SK-N-SH (cell line): Measurements from ENCODE around the gene CAPN9. TPM values are rescaled to one million over a fixed set of nuclear protein-coding genes. Genes with fewer than 3 reads are reported as not detected.

Experiments used
- CTCF ChIA-PET: fragments of 300-600, 350-600 bp; formaldehyde crosslinking; extraction: SDS; loops from one replicate; lab custom pipeline; 2021; lab: Yijun Ruan, JAX
- POLR2A ChIA-PET: fragments of 350-600 bp; sonication (Branson Sonifier 250); formaldehyde crosslinking; extraction: SDS; loops from one replicate; lab custom pipeline; 2020; ENCODE audit warnings: antibody characterized with exemption, inconsistent platforms; lab: Yijun Ruan, JAX
- DNase-seq: peaks from one replicate; pipeline ENCODE4 v3.0.0; 2012
- H2AFZ ChIP-seq: fragments of 200-600 bp; sonication (generic); 2 replicates; pipeline ENCODE4 v1.8.1; 2016; ENCODE audit warnings: antibody characterized with exemption, mild to moderate bottlenecking, low read depth
- H3F3A ChIP-seq: fragments of 200-600 bp; sonication (generic); replicated peaks from 2 replicates; pipeline ENCODE3; 2016; ENCODE audit warnings: antibody characterized with exemption, mild to moderate bottlenecking; ENCODE audit not compliant: insufficient read depth
- H3K27ac ChIP-seq, 2 experiments: fragments of 200-500 bp in 1 of 2; fragments of 200-600 bp in 1 of 2; sonication (Bioruptor generic) in 1 of 2; sonication (generic), shearing (Covaris generic) in 1 of 2; 2 replicates each; pipeline versions ENCODE4 v1.5.1 to v1.6.1; 2014 to 2016; ENCODE audit warnings: low read depth in 2 of 2, inconsistent platforms in 1 of 2, low read length in 1 of 2, mild to moderate bottlenecking in 1 of 2, mixed read lengths in 1 of 2
- H3K27me3 ChIP-seq: fragments of 200-600 bp; sonication (generic), shearing (Covaris generic); 2 replicates; pipeline ENCODE4 v1.6.1; 2016; ENCODE audit warnings: mixed run types; ENCODE audit not compliant: insufficient read depth
- H3K36me3 ChIP-seq, 2 experiments: fragments of 200-500 bp in 1 of 2; fragments of 200-600 bp in 1 of 2; sonication (Bioruptor generic) in 1 of 2; sonication (generic) in 1 of 2; replicated peaks in 1 of 2; 2 replicates each; pipeline versions ENCODE3 to v1.5.1; 2014 to 2016; ENCODE audit warnings: low read length in 1 of 2, mild to moderate bottlenecking in 1 of 2; ENCODE audit not compliant: insufficient read depth in 2 of 2, control insufficient read depth in 1 of 2
- H3K4me1 ChIP-seq, 2 experiments: fragments of 200-500 bp in 1 of 2; fragments of 200-600 bp in 1 of 2; sonication (Bioruptor generic) in 1 of 2; sonication (generic), shearing (Covaris generic) in 1 of 2; 2 replicates each; pipeline versions ENCODE4 v1.5.1 to v1.6.1; 2014 to 2016; ENCODE audit warnings: low read depth in 1 of 2, low read length in 1 of 2, mixed run types in 1 of 2; ENCODE audit not compliant: insufficient read depth in 2 of 2, control insufficient read depth in 1 of 2
- H3K4me2 ChIP-seq: fragments of 200-600 bp; sonication (generic), shearing (Covaris generic); 2 replicates; pipeline ENCODE4 v1.6.1; 2017; ENCODE audit warnings: mixed run types
- H3K4me3 ChIP-seq, 2 experiments: fragments of 200-500 bp in 1 of 2; fragments of 200-600 bp in 1 of 2; sonication (Bioruptor generic) in 1 of 2; sonication (generic), shearing (Covaris generic) in 1 of 2; 2 replicates each; pipeline versions ENCODE4 v1.5.1 to v1.8.1; 2014 to 2016; ENCODE audit warnings: low read depth in 2 of 2, inconsistent platforms in 1 of 2, low read length in 1 of 2, mild to moderate bottlenecking in 1 of 2, mixed read lengths in 1 of 2, moderate library complexity in 1 of 2
- H3K79me2 ChIP-seq: fragments of 200-600 bp; sonication (generic); 2 replicates; pipeline ENCODE4 v1.8.1; 2017; ENCODE audit warnings: mild to moderate bottlenecking; ENCODE audit not compliant: insufficient read depth
- H3K9ac ChIP-seq: fragments of 200-600 bp; sonication (generic); 2 replicates; pipeline ENCODE4 v1.6.1; 2017; ENCODE audit warnings: mixed run types
- H3K9me2 ChIP-seq: fragments of 200-600 bp; sonication (generic); 2 replicates; pipeline ENCODE4 v1.6.1; 2017; ENCODE audit warnings: mixed run types
- H3K9me3 ChIP-seq: fragments of 200-600 bp; sonication (generic); 2 replicates; pipeline ENCODE4 v1.6.1; 2017; ENCODE audit warnings: mixed run types, mild to moderate bottlenecking, moderate library complexity
- H4K20me1 ChIP-seq: fragments of 200-600 bp; sonication (generic); 2 replicates; pipeline ENCODE4 v1.6.1; 2017; ENCODE audit warnings: mild to moderate bottlenecking, mixed run types; ENCODE audit not compliant: insufficient read depth
- EP300 ChIP-seq, 2 experiments: IDR thresholded peaks; 2 replicates each; pipeline versions ENCODE4 v1.4.0 to v1.6.1; 2012; ENCODE audit warnings: borderline replicate concordance in 1 of 2, low read depth in 1 of 2, low read length in 1 of 2
- EZH2phosphoT487 ChIP-seq: fragments of 200-600 bp; sonication (generic); IDR thresholded peaks from 2 replicates; pipeline ENCODE4 v1.6.1; 2017; ENCODE audit warnings: low read depth, mixed run types, mild to moderate bottlenecking, antibody characterized with exemption, moderate library complexity, borderline replicate concordance
- FOXJ3 ChIP-seq: sonication (generic); formaldehyde crosslinking; IDR thresholded peaks from 2 replicates; pipeline ENCODE4 v1.5.1; 2020; ENCODE audit warnings: mild to moderate bottlenecking, missing genetic modification reagents
- GABPA ChIP-seq: IDR thresholded peaks from 2 replicates; pipeline ENCODE4 v1.4.0; 2012; ENCODE audit warnings: low read depth, mild to moderate bottlenecking
- JUND ChIP-seq: IDR thresholded peaks from 2 replicates; pipeline ENCODE4 v1.4.0; 2012
- MXI1 ChIP-seq: IDR thresholded peaks from 2 replicates; pipeline ENCODE4 v1.6.1; 2012; ENCODE audit warnings: mild to moderate bottlenecking, low read depth, low read length, improper control_type of control experiment
- NFIC ChIP-seq: IDR thresholded peaks from 2 replicates; pipeline ENCODE4 v1.4.0; 2012; ENCODE audit warnings: borderline replicate concordance
- RFX5 ChIP-seq: IDR thresholded peaks from 2 replicates; pipeline ENCODE4 v1.6.1; 2012; ENCODE audit warnings: mild to moderate bottlenecking, improper control_type of control experiment, low read length
- SIN3A ChIP-seq: IDR thresholded peaks from 2 replicates; pipeline ENCODE4 v1.6.1; 2012; ENCODE audit warnings: low read depth, mild to moderate bottlenecking, low read length, moderate library complexity, borderline replicate concordance
- SMC3 ChIP-seq: IDR thresholded peaks from 2 replicates; pipeline ENCODE4 v1.6.1; 2012; ENCODE audit warnings: low read depth, low read length, improper control_type of control experiment
- TEAD4 ChIP-seq: IDR thresholded peaks from 2 replicates; pipeline ENCODE4 v1.4.0; 2012; ENCODE audit warnings: mild to moderate bottlenecking, borderline replicate concordance; ENCODE audit not compliant: insufficient read depth
- YY1 ChIP-seq: IDR thresholded peaks from 2 replicates; pipeline ENCODE4 v1.4.0; 2012; ENCODE audit warnings: low read depth, mild to moderate bottlenecking
- ZBTB33 ChIP-seq: IDR thresholded peaks from 2 replicates; pipeline ENCODE4 v1.4.0; 2012; ENCODE audit warnings: low read depth, borderline replicate concordance
- WGBS: methylation state at CpG from one replicate; pipeline ENCODE4 v1.1.6; 2017; ENCODE audit warnings: low lambda C conversion rate; 5-methylcytosine and 5-hydroxymethylcytosine counted together
- polyA plus RNA-seq, 3 experiments: library from polyadenylated mRNA; depleted of rRNA; stranded (reverse); fragments of >200 nt; gene quantifications; 2 replicates each; pipeline ENCODE4 v1.2.3, GENCODE V29; 2012
- TF ChIP-seq, protein P1 (sequence below): fragments of 200-600 bp; sonication (generic); IDR thresholded peaks from 2 replicates; pipeline ENCODE4 v1.6.1; 2017; ENCODE audit warnings: antibody characterized with exemption, mild to moderate bottlenecking, moderate library complexity

Gene CAPN9
- polyA plus RNA-seq, 1 of the 3 experiments (the other 2 are of a cell fraction) = not detected

- Histone ChIP-seq H3K9me2 (no peaks in the 10 kb centered on the region), H3F3A (no peaks in the 10 kb centered on the region), H2AFZ (no peak overlapping the region), H3K27me3 (no peaks in the 10 kb centered on the region), H3K36me3 (no peaks in the 10 kb centered on the region), H3K4me3 (no peak overlapping the region), H3K4me1 (no peaks in the 10 kb centered on the region), H4K20me1 (no peaks in the 10 kb centered on the region), H3K9me3 (peaks cover 9% of the 10 kb centered on the region; the same call in 1 of the 2 replicates), H3K79me2 (no peaks in the 10 kb centered on the region), H3K27ac (no peak overlapping the region), H3K4me2 (no peak overlapping the region), H3K9ac (no peak overlapping the region)
- POLR2A ChIA-PET = no interaction called here
- no peak for TF ChIP-seq SMC3
- TF ChIP-seq, protein P1, sequence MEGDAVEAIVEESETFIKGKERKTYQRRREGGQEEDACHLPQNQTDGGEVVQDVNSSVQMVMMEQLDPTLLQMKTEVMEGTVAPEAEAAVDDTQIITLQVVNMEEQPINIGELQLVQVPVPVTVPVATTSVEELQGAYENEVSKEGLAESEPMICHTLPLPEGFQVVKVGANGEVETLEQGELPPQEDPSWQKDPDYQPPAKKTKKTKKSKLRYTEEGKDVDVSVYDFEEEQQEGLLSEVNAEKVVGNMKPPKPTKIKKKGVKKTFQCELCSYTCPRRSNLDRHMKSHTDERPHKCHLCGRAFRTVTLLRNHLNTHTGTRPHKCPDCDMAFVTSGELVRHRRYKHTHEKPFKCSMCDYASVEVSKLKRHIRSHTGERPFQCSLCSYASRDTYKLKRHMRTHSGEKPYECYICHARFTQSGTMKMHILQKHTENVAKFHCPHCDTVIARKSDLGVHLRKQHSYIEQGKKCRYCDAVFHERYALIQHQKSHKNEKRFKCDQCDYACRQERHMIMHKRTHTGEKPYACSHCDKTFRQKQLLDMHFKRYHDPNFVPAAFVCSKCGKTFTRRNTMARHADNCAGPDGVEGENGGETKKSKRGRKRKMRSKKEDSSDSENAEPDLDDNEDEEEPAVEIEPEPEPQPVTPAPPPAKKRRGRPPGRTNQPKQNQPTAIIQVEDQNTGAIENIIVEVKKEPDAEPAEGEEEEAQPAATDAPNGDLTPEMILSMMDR = no peak
- TF ChIP-seq FOXJ3 (CRISPR knock-in tag) = no peak
- TF ChIP-seq ZBTB33 = no peak
- TF ChIP-seq YY1 = no peak
- TF ChIP-seq TEAD4 = no peak
- TF ChIP-seq EZH2phosphoT487 = no peak
- no peak for TF ChIP-seq RFX5
- no peak for TF ChIP-seq MXI1
- TF ChIP-seq GABPA = no peak
- no peak for TF ChIP-seq NFIC
- no peak for TF ChIP-seq EP300 (IDR thresholded peaks at IDR 0.05; ENCODE audit: borderline replicate concordance in 1 of 2, low read depth in 1 of 2, low read length in 1 of 2)
- no peak for TF ChIP-seq SIN3A
- no peak for DNase-seq
- CTCF ChIA-PET = interaction anchor here (1.0 kb wide), 1 partner anchor 9 kb away, joined by 3 read pairs; no protein-coding TSS in a partner anchor
These were observed 68.8 kb downstream of the CAPN9 start for GRCh38 chr1:230816018-230816417.

DNA sequence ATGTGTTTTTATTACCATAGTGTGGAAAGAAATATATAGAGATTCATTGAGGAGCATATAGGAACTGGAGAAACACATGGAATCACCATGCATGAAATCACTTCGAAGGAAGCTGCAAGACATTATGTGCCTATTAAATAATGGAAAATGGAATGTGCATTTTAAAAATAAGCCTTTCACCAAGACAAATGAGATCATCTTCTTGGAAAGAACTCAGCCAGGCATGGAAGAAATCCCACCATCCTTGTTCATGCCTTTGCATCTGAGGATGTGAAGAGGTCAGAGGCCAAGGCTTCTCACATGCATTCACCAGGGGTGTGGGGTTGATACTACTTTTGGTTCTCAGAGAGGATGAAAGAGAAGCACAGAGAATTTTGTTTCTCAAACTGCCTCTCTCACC, 71.2 kb downstream of the CAPN9 start:
- Histone ChIP-seq H4K20me1 (no peaks in the 10 kb centered on the region), H3K79me2 (no peaks in the 10 kb centered on the region), H3K4me1 (peaks cover 0 to 12% of the 10 kb centered on the region in 2 experiments; a peak in 2 of 4 replicates), H3K9me3 (no peaks in the 10 kb centered on the region), H3K36me3 (no peaks in the 10 kb centered on the region), H3K9me2 (no peaks in the 10 kb centered on the region), H2AFZ (no peak overlapping the region), H3K4me2 (no peak overlapping the region), H3K9ac (no peak overlapping the region), H3K4me3 (no peak overlapping the region), H3K27me3 (no peaks in the 10 kb centered on the region), H3K27ac (no peak overlapping the region), H3F3A (no peaks in the 10 kb centered on the region)
- ChIA-PET CTCF (no interaction called here), POLR2A (no interaction called here)
- DNase-seq = no peak
- TF ChIP-seq EZH2phosphoT487 = no peak
- TF ChIP-seq NFIC = no peak
- TF ChIP-seq EP300 (IDR thresholded peaks at IDR 0.05; ENCODE audit: borderline replicate concordance in 1 of 2, low read depth in 1 of 2, low read length in 1 of 2) = no peak
- no peak for TF ChIP-seq TEAD4
- no peak for TF ChIP-seq JUND
- TF ChIP-seq, protein P1 = no peak
- 61% methylated on average over 1 of the region's 1 CpG for WGBS
